ENCODE results near the gene ATG9B. TPM values are rescaled to one million over a fixed set of nuclear protein-coding genes. Genes with fewer than 3 reads are reported as not detected.

ATG9B gene
- total and polyA plus RNA-seq, 2 donors (not counting 3 experiments of a cell fraction or from before 2014, with no cell fraction given), result 0.04 TPM; not detected in 1

DNA sequence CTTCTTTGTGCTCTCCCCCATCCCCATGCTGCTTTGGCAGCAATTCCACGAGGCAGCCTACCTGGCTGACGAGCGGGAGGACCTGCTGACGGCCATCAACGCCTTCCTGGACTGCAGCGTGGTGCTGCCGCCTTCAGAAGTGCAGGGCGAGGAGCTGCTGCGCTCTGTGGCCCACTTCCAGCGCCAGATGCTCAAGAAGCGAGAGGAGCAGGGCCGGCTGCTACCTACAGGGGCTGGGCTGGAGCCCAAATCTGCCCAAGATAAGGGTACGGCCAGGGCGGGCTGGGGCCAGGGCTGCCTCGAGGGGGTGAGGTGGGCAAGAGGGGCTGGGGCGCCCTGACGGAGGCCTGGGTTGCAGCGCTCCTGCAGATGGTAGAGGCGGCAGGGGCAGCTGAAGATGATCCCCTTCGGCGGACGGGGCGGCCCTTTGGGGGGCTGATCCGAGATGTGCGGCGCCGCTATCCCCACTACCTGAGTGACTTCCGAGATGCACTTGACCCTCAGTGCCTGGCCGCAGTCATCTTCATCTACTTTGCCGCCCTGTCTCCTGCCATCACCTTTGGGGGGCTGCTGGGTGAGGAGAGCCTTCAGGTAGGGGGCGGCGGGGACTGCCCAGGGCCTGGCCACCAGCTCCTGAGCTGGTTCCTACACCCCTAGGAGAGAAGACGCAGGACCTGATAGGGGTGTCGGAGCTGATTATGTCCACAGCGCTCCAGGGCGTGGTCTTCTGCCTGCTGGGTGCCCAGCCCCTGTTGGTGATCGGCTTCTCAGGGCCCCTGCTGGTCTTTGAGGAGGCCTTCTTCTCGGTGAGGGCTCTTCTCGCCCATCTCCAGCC is 47.0 kb upstream of the ATG9B start:
- dilution Hi-C loops (cut with MboI; ENCODE audit: extremely low pct_ligation_motif_present, low sequenced_read_pairs), result no loop called here
- TF ChIP-seq GATA2 (IDR thresholded peaks at IDR 0.05; ENCODE audit: insufficient read depth, insufficient read length, low read depth, low read length) (no peak), EZH2 (IDR thresholded peaks at IDR 0.05; ENCODE audit: borderline replicate concordance, low read depth, low read length, severe bottlenecking) (no peak), FOS (IDR thresholded peaks at IDR 0.05; ENCODE audit: borderline replicate concordance, insufficient read depth, low read length) (no peak)
- Histone ChIP-seq H3K27ac (ENCODE audit: insufficient read depth, low read depth, low read length) (no peak overlapping the region), H3K9me1 (replicated peaks; ENCODE audit: control insufficient read depth, extremely low read depth, insufficient read depth, low read length) (no peaks in the 10 kb centered on the region), H3K36me3 (ENCODE audit: control insufficient read depth in 2 of 2, extremely low read depth in 1 of 2, insufficient read depth in 2 of 2, low read length in 2 of 2) (peaks cover 18 to 71% of the 10 kb centered on the region in 2 experiments), H3K9me3 (replicated peaks; ENCODE audit: control insufficient read depth, insufficient read depth, low read length) (no peaks in the 10 kb centered on the region), H3K9ac (replicated peaks; ENCODE audit: extremely low read depth, insufficient read depth, low read length) (no peak overlapping the region), H3K4me2 (ENCODE audit: insufficient read depth, low read length) (no peak overlapping the region), H2AFZ (ENCODE audit: low read depth, low read length) (no peak overlapping the region), H3K4me3 (replicated peaks in 1 of 3; ENCODE audit: insufficient read depth in 1 of 3, low read depth in 1 of 3, low read length in 3 of 3) (no peak overlapping the region), H4K20me1 (replicated peaks; ENCODE audit: control insufficient read depth, extremely low read depth, insufficient read depth, low read length) (no peaks in the 10 kb centered on the region), H3K4me1 (ENCODE audit: control insufficient read depth, extremely low read depth, insufficient read depth, low read length) (no peaks in the 10 kb centered on the region), H3K27me3 (ENCODE audit: control insufficient read depth in 2 of 2, insufficient read depth in 2 of 2, low read length in 2 of 2) (no peaks in the 10 kb centered on the region), H3K79me2 (ENCODE audit: control insufficient read depth, insufficient read depth, low read length) (no peaks in the 10 kb centered on the region)
- ChIA-PET POLR2A (no interaction called here), CTCF (interaction anchor here (0.8 to 1.1 kb wide), 2 partner anchors 9 to 11 kb away, joined by 3 read pairs; partner anchors contain the start of gene FASTK)
- no peak for FAIRE-seq
- intact Hi-C loops (cut with micrococcal nuclease), result no loop called here
- no peak for DNase-seq (ENCODE audit: low read depth, low spot score)
- BruUV-seq (replicated peaks), result TSS peak; percentile 14

DNA sequence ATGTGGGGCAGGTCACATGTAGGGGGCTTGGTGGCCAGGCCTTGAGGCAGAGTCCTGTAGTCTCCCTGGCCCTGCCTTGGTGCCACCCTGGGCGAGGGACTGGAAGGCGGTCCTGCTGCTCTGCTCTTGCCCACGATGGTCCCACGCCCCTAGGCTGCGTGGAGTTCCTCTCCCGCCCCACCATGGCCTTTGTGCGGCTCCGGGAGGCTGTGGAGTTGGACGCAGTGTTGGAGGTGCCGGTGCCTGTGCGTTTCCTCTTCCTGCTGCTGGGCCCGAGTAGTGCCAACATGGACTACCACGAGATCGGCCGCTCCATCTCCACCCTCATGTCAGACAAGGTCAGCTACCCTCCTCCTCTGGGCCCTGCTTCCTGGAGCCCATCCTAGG is 46.3 kb upstream of the ATG9B start:
- intact Hi-C loops (cut with micrococcal nuclease) (no loop called here), dilution Hi-C loops (cut with MboI; ENCODE audit: extremely low pct_ligation_motif_present, low sequenced_read_pairs) (no loop called here)
- no TSS peak for BruUV-seq (replicated peaks)
- no peak overlapping the region for H3K4me3 ChIP-seq (replicated peaks in 1 of 3; ENCODE audit: insufficient read depth in 1 of 3, low read depth in 1 of 3, low read length in 3 of 3)
- no peak overlapping the region for H3K9ac ChIP-seq (replicated peaks; ENCODE audit: extremely low read depth, insufficient read depth, low read length)
- CTCF ChIA-PET, result no interaction called here
- DNase-seq (ENCODE audit: low read depth, low spot score) (no peak), FAIRE-seq (no peak)
- no peak overlapping the region for H3K4me2 ChIP-seq (ENCODE audit: insufficient read depth, low read length)
- H3K36me3 ChIP-seq (ENCODE audit: control insufficient read depth in 2 of 2, extremely low read depth in 1 of 2, insufficient read depth in 2 of 2, low read length in 2 of 2), result peaks cover 16 to 74% of the 10 kb centered on the region in 2 experiments
- no peak for TF ChIP-seq JUN (IDR thresholded peaks at IDR 0.05; ENCODE audit: borderline replicate concordance, insufficient read depth, insufficient read length, low read depth)
- no peaks in the 10 kb centered on the region for H3K79me2 ChIP-seq (ENCODE audit: control insufficient read depth, insufficient read depth, low read length)
- POLR2A ChIA-PET, result no interaction called here
- H3K27me3 ChIP-seq (ENCODE audit: control insufficient read depth in 2 of 2, insufficient read depth in 2 of 2, low read length in 2 of 2), result no peaks in the 10 kb centered on the region
- H3K27ac ChIP-seq (ENCODE audit: insufficient read depth, low read depth, low read length), result no peak overlapping the region
- H4K20me1 ChIP-seq (replicated peaks; ENCODE audit: control insufficient read depth, extremely low read depth, insufficient read depth, low read length), result no peaks in the 10 kb centered on the region
- no peaks in the 10 kb centered on the region for H3K9me3 ChIP-seq (replicated peaks; ENCODE audit: control insufficient read depth, insufficient read depth, low read length)
- no peaks in the 10 kb centered on the region for H3K9me1 ChIP-seq (replicated peaks; ENCODE audit: control insufficient read depth, extremely low read depth, insufficient read depth, low read length)
- no peaks in the 10 kb centered on the region for H3K4me1 ChIP-seq (ENCODE audit: control insufficient read depth, extremely low read depth, insufficient read depth, low read length)
- no peak overlapping the region for H2AFZ ChIP-seq (ENCODE audit: low read depth, low read length)
